ENCODE data around the gene NAV2.

NAV2 gene

DNA sequence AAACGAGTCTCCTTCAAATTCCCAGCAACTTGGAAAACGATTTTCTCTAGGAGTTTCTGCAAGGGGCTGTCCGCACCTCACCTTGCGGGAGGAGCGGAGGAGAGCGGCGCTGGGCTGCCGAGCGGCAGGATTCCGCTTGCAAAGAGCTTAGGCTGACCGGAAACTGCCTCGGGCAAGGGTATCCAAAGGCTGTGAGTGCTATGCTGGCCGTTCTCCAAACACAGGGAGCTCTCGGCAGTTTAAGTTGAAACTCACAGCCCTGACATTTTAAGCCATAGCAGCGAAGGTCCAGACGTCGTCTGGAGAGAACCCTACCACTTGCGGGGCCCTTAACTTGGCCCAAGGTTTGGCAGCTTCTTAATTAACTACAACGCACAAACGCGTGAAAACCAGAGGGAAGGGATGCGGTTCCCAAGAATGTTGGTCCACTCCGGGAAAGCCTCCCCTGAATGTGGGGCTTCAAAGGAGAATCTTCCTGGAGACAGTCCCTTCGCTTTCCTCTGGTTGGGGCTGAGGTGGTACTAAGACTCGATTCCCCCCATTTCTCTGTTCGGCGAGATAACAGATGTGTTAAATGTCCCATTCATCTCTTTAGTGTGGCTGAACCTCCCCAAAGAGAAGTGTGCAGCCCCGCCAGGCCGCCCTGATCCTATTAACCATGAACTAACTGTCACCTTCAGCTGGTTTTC is 448.7 kb downstream of the NAV2 start:
- peak; percentile 6 for DNase-seq (ENCODE audit: low read depth)
- H3K4me3 ChIP-seq (ENCODE audit: low read depth, low read length), result no peak overlapping the region
- TF ChIP-seq, protein P1, sequence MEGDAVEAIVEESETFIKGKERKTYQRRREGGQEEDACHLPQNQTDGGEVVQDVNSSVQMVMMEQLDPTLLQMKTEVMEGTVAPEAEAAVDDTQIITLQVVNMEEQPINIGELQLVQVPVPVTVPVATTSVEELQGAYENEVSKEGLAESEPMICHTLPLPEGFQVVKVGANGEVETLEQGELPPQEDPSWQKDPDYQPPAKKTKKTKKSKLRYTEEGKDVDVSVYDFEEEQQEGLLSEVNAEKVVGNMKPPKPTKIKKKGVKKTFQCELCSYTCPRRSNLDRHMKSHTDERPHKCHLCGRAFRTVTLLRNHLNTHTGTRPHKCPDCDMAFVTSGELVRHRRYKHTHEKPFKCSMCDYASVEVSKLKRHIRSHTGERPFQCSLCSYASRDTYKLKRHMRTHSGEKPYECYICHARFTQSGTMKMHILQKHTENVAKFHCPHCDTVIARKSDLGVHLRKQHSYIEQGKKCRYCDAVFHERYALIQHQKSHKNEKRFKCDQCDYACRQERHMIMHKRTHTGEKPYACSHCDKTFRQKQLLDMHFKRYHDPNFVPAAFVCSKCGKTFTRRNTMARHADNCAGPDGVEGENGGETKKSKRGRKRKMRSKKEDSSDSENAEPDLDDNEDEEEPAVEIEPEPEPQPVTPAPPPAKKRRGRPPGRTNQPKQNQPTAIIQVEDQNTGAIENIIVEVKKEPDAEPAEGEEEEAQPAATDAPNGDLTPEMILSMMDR (conservative IDR thresholded peaks at IDR 0.05; ENCODE audit: low read depth, low read length), result no peak

DNA sequence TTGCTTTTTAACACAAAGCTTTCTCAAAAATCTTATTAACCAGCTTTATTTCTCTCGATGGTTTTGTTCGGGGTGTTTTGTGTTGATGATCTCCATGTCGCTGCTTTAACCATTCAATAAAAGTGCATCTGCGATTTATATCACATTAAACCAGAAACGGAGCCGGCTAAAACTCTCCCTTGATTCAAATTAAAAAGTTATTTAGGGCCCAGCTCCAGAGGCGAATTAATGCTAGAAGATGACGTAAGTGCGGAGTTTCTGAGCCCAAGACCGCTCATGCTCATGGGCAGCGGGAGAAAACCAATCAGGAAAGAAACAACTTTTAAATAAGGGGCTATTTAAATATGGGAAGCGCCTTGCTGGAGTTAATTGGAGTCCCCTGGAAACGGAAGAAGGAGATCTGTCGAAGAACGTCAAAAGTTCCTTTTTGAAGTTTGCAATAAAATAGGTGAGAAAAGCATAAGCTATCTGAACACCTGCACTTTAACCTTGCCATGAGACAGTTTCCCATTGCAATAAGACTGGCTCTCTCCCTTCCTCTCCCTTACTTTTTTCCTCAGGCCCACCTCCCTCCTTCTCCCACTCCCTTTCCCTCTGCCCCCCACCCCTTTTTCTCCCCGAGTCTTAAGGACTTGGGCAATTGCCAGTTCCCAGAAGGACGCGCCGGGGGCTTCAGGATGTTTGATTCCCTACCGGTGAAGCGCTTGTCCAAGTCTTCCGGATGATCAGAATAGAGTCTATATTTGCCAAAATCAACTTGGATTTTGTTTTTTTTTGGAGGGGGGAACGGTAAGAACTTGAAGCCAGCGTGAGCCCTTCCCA is 449.5 kb downstream of the NAV2 start:
- TF ChIP-seq, protein P1 (conservative IDR thresholded peaks at IDR 0.05; ENCODE audit: low read depth, low read length), result no peak
- no peak overlapping the region for H3K4me3 ChIP-seq (ENCODE audit: low read depth, low read length)
- no peak for DNase-seq (ENCODE audit: low read depth)

DNA sequence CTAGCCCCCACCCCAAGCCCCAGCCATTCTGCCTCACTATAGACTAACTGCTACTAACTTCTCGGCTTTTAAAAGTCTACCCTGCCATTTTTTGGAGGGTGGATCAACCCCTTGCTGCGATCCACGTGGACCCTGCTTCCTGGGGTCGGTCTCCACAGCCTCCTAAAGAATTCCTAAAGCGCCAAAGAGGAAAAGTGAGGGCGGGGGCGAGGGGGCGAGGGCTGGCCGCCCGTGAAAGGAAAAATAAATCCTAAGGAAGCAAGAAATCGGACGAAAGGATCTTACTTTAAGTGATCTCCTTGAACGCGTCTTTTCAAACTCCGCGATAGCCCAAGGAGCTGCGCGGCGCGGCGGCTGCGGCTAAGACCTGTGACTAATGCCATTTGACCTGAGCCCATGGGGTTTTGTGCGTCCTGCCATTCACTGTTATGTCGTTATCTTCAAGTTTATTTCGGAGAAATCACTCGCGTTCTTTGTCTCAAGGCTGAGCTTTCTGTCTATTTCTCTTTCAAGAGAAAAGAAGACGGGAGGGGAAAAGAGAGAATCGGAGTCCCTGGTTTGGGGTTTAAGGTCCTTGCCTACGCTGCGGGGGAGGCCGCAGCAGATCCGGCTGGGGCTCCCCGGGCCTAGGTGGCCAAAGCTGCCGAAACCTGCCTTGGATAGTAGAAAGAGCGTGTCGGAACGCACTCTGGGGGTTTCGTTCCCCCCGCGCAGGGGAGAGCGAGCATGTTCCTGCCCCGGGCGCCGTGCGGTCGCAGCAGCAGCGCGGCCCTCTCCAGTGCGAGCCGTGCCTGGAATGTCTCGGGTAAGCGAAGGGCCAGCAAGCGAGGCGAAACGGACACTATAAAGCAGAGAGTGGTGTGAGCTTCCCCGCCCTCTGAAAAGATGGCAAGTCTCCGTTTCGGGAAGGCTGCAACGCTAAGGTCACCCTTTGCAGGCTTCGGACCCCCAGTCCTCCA is 450.5 kb downstream of the NAV2 start:
- peak overlapping the region; percentile 28 for H3K4me3 ChIP-seq (ENCODE audit: low read depth, low read length)
- TF ChIP-seq, protein P1 (conservative IDR thresholded peaks at IDR 0.05; ENCODE audit: low read depth, low read length), result no peak
- peak; percentile 33 for DNase-seq (ENCODE audit: low read depth)

DNA sequence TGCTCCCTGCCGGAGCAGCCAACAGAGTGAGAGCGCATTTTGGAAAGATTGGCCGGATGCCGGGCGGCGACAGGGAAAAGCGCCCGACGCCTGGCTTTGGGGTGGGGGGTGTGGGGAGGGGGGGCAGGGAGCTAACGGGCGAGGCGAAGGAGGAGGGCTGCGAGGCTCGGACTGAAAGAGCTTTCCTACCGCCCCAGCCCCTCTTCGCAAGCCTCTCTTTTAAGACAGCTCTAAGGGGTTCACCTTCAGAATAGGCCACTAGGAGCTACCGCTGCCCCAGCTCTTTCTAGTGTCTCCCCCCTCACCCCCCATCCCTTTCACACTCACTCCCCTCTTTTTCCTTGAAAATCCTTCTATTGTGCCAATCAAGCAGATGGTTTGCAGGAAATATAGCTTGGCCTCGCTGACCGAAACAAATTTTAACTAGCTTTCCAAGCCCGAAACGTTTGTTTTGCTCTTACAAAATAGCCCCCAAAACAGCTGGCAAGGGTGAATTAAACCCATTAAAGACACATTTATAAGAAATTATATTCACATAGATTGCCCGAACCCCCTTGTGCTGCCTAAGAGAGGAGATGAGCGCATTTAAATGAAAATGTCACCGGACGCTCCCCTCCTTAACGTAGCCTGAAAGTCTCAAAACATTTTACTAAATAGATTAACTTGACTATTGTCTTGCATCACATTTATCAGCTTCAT is 451.3 kb downstream of the NAV2 start:
- H3K4me3 ChIP-seq (ENCODE audit: low read depth, low read length), result no peak overlapping the region

More for the DNA sequence above, 451.3 kb downstream of the NAV2 start:
- TF ChIP-seq, protein P1 (conservative IDR thresholded peaks at IDR 0.05; ENCODE audit: low read depth, low read length), result no peak
- DNase-seq (ENCODE audit: low read depth), result no peak
